Measurements from ENCODE around the gene RNF167.

The RNF167 gene

GRCh38 chr17:4938688-4939545, 1.2 kb upstream of the RNF167 start:
- ATAC-seq (no peak), DNase-seq (no peak)

- ATAC-seq (no peak), DNase-seq (no peak)
Measured at GRCh38 chr17:4939546-4939795, 597 bp upstream of the RNF167 start.

GRCh38 chr17:4940555-4941318, 669 bp downstream of the RNF167 start:
- DNase-seq (peak; percentile 68), ATAC-seq (peak; percentile 2)

- ATAC-seq (no peak), DNase-seq (no peak)
Measured at GRCh38 chr17:4941319-4941610, 1.2 kb downstream of the RNF167 start.

GRCh38 chr17:4942760-4943508, 2.9 kb downstream of the RNF167 start:
- DNase-seq = no peak
- no peak for ATAC-seq

- DNase-seq = peak; percentile 61
- peak; percentile 8 for ATAC-seq
Measured at GRCh38 chr17:4944163-4944553, 4.1 kb downstream of the RNF167 start.

GRCh38 chr17:4944554-4945175, 4.6 kb downstream of the RNF167 start:
- DNase-seq (peak; percentile 51), ATAC-seq (no peak)

- ATAC-seq (peak; percentile 49), DNase-seq (peak; percentile 90)
Measured at GRCh38 chr17:4945176-4945943, 5.3 kb downstream of the RNF167 start.

- DNase-seq = no peak
- no peak for ATAC-seq
Measured at GRCh38 chr17:4945944-4946280, 5.8 kb downstream of the RNF167 start.

GRCh38 chr17:4946312-4946976, 6.4 kb downstream of the RNF167 start:
- no peak for ATAC-seq

GRCh38 chr17:4947010-4947410, 6.9 kb downstream of the RNF167 start:
- DNase-seq (no peak), ATAC-seq (no peak)

More at GRCh38 chr17:4946312-4946976, 6.4 kb downstream of the RNF167 start:
- DNase-seq = no peak

- peak; percentile 10 for ATAC-seq
- DNase-seq = peak; percentile 79
Measured at GRCh38 chr17:4947411-4948165, 7.5 kb downstream of the RNF167 start.

- ATAC-seq = peak; percentile 19
- DNase-seq = peak; percentile 94
Measured at GRCh38 chr17:4948166-4948930, 8.3 kb downstream of the RNF167 start, which contains the start of gene PFN1. TSS of gene PFN1 (minus strand) at chr17:4948530. CDS start at chr17:4948394, 136 bp downstream.

- peak; percentile 55 for ATAC-seq
- peak; percentile 85 for DNase-seq
Measured at GRCh38 chr17:4948931-4949320, 8.9 kb downstream of the RNF167 start.

- ATAC-seq = peak; percentile 21
- DNase-seq = peak; percentile 83
Measured at GRCh38 chr17:4949321-4950074, 9.4 kb downstream of the RNF167 start.

GRCh38 chr17:4950075-4950745, 10.1 kb downstream of the RNF167 start:
- DNase-seq = peak; percentile 54
- ATAC-seq = peak; percentile 12

- DNase-seq = peak; percentile 39
Measured at GRCh38 chr17:4950746-4951204, 10.7 kb downstream of the RNF167 start, which contains the start of gene ENO3. TSS of gene ENO3 (plus strand) at chr17:4951119. CDS start at chr17:4951830, 711 bp downstream.

GRCh38 chr17:4951486-4951885, 11.4 kb downstream of the RNF167 start:
- no peak for ATAC-seq
- DNase-seq = no peak

More at GRCh38 chr17:4950746-4951204, 10.7 kb downstream of the RNF167 start, which contains the start of gene ENO3:
- no peak for ATAC-seq
